CD4-positive, alpha-beta T cell (primary cell): ENCODE data around the gene TXNRD3. TPM values are rescaled to one million over a fixed set of nuclear protein-coding genes. Genes with fewer than 3 reads are reported as not detected.

Experiments used
- ATAC-seq: fragments of 200-7000 bp; cut with Tn5 transposase; one replicate; pipeline ENCODE4 v1.10.0; 2022; ENCODE audit warnings: mild to moderate bottlenecking; ENCODE audit not compliant: poor library complexity
- CTCF ChIA-PET: fragments of 350-600 bp; sonication (Branson Sonifier 250); formaldehyde crosslinking; loops from one replicate; lab custom pipeline; 2021; ENCODE audit warnings: antibody characterized with exemption, inconsistent platforms; lab: Charles Lee
- POLR2A ChIA-PET: fragments of 350-600 bp; sonication (Branson Sonifier 250); formaldehyde crosslinking; loops from one replicate; lab custom pipeline; 2021; ENCODE audit warnings: antibody characterized with exemption, inconsistent platforms; lab: Charles Lee
- DNase-seq, 14 experiments: peaks; one replicate each; pipeline ENCODE4 v3.0.0-alpha.2; 2013 to 2020; ENCODE audit warnings: mixed read lengths in 2 of 14
- H3K27ac ChIP-seq, 2 donors: one replicate each; pipeline versions ENCODE4 v1.5.1 to v1.7.0; 2013; ENCODE audit warnings: low read length in 2 of 2, low read depth in 1 of 2, mild to moderate bottlenecking in 1 of 2
- H3K27me3 ChIP-seq, 2 experiments: 1 replicate in 1 of 2; 2 replicates in 1 of 2; pipeline versions ENCODE4 v1.6.1 to v1.7.0; 2013; ENCODE audit warnings: low read length in 2 of 2, control low read depth in 1 of 2, mild to moderate bottlenecking in 1 of 2, moderate library complexity in 1 of 2; ENCODE audit not compliant: insufficient read depth in 2 of 2, control insufficient read depth in 1 of 2
- H3K36me3 ChIP-seq: one replicate; pipeline ENCODE4 v1.6.1; 2013; ENCODE audit warnings: low read length, control low read depth; ENCODE audit not compliant: insufficient read depth
- H3K4me1 ChIP-seq: one replicate; pipeline ENCODE4 v1.6.1; 2013; ENCODE audit warnings: low read length, control low read depth; ENCODE audit not compliant: insufficient read depth
- H3K4me3 ChIP-seq: one replicate; pipeline ENCODE4 v1.5.1; 2013; ENCODE audit warnings: mild to moderate bottlenecking, low read length, moderate library complexity
- H3K9me3 ChIP-seq, 2 experiments: 1 replicate in 1 of 2; 2 replicates in 1 of 2; pipeline versions ENCODE4 v1.6.1 to v1.7.0; 2013; ENCODE audit warnings: low read length in 2 of 2, mild to moderate bottlenecking in 2 of 2, control low read depth in 1 of 2, moderate library complexity in 1 of 2; ENCODE audit not compliant: control insufficient read depth in 1 of 2, insufficient read depth in 1 of 2
- H3K27ac Mint-ChIP-seq: one replicate; pipeline ENCODE4 v1.8.0; 2020; ENCODE audit warnings: mixed read lengths
- H3K27me3 Mint-ChIP-seq: one replicate; pipeline ENCODE4 v1.8.0; 2021; ENCODE audit warnings: mixed read lengths
- H3K36me3 Mint-ChIP-seq: one replicate; pipeline ENCODE4 v1.8.0; 2021; ENCODE audit warnings: low read depth, mixed read lengths
- H3K4me1 Mint-ChIP-seq: one replicate; pipeline ENCODE4 v1.8.0; 2021; ENCODE audit warnings: low read depth, mixed read lengths
- H3K4me3 Mint-ChIP-seq: one replicate; pipeline ENCODE4 v1.8.0; 2020; ENCODE audit warnings: mild to moderate bottlenecking, mixed read lengths
- H3K9me3 Mint-ChIP-seq: one replicate; pipeline ENCODE4 v1.8.0; 2020; ENCODE audit warnings: mixed read lengths
- intact Hi-C, 2 experiments: fragments of 100-400 bp; cut with DNase I in 1 of 2; cut with micrococcal nuclease in 1 of 2; formaldehyde crosslinking; loops; one replicate each; pipeline versions ENCODE4 v1.15.1 to v1.9.0; 2023 to 2025; cut with DNase I, micrococcal nuclease
- total RNA-seq, 174 experiments: library from RNA in 2 of 174; stranded (reverse) in 2 of 174; gene quantifications; one replicate each; pipeline ENCODE4 v1.2.3 and lab custom pipeline; 2021 to 2026
- TF ChIP-seq, protein P1 (sequence below): fragments of 200-600 bp; IDR thresholded peaks from one replicate; pipeline ENCODE4 v1.8.0; 2022; ENCODE audit warnings: antibody characterized with exemption, mild to moderate bottlenecking

Gene TXNRD3
- total RNA-seq, 2 experiments from 2014 or later: 1.0 to 1.5 TPM

DNA sequence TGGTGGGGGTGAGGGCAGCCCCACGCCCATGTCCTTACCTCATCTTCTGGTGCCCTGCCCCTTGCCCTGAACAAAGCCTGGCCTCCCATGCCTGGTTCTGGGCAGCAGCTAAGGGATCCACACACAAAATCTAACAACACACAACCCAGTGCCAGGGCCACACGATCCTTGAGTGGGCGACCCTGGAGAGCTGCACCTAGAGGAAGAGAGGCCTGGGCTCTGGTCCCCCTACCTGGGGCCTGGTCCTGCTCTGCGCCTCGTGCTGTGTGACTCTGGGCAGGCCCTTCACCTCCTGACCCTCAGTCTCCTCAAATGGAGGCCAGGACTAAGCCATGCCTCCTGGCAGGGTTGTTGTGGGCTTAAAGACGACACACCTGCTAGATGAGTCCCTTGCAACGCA is 76.2 kb downstream of the TXNRD3 start:
- no peak overlapping the region for H3K27ac Mint-ChIP-seq
- no peak overlapping the region for H3K4me3 Mint-ChIP-seq
- no peaks in the 10 kb centered on the region for H3K36me3 Mint-ChIP-seq
- no peaks in the 10 kb centered on the region for H3K9me3 ChIP-seq
- ATAC-seq (no peak), DNase-seq (no peak)
- POLR2A ChIA-PET: no interaction called here
- H3K4me1 Mint-ChIP-seq: no peaks in the 10 kb centered on the region
- H3K4me1 ChIP-seq: no peaks in the 10 kb centered on the region
- no peak overlapping the region for H3K27ac ChIP-seq
- no peaks in the 10 kb centered on the region for H3K27me3 ChIP-seq
- no peaks in the 10 kb centered on the region for H3K9me3 Mint-ChIP-seq
- peaks cover 11% of the 10 kb centered on the region for H3K27me3 Mint-ChIP-seq
- CTCF ChIA-PET: no interaction called here
- H3K36me3 ChIP-seq: no peaks in the 10 kb centered on the region
- H3K4me3 ChIP-seq: no peak overlapping the region
- TF ChIP-seq, protein P1, sequence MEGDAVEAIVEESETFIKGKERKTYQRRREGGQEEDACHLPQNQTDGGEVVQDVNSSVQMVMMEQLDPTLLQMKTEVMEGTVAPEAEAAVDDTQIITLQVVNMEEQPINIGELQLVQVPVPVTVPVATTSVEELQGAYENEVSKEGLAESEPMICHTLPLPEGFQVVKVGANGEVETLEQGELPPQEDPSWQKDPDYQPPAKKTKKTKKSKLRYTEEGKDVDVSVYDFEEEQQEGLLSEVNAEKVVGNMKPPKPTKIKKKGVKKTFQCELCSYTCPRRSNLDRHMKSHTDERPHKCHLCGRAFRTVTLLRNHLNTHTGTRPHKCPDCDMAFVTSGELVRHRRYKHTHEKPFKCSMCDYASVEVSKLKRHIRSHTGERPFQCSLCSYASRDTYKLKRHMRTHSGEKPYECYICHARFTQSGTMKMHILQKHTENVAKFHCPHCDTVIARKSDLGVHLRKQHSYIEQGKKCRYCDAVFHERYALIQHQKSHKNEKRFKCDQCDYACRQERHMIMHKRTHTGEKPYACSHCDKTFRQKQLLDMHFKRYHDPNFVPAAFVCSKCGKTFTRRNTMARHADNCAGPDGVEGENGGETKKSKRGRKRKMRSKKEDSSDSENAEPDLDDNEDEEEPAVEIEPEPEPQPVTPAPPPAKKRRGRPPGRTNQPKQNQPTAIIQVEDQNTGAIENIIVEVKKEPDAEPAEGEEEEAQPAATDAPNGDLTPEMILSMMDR: no peak
- intact Hi-C loops: no loop called here

DNA sequence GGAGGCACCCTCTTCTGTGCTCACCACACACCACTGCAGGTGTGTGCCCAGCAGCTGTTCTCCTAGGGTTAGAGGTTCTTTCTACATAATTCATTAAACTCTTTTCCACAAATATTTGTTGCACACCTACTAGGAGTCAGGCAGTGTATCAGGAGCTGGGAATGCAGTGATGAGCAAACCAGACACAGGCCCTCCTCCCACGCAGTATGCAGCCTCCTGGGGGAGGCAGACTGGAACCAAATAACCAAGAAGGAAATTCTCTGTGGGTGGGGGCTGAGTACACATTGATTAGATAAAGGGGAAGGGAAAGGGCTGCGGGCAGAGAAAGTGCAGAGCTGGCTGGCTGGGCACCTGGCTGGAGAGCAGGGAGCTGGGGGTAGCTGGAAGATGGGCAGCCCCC is 77.7 kb downstream of the TXNRD3 start:
- Histone ChIP-seq H3K36me3 (no peaks in the 10 kb centered on the region), H3K9me3 (no peaks in the 10 kb centered on the region), H3K27me3 (no peaks in the 10 kb centered on the region), H3K4me3 (no peak overlapping the region), H3K4me1 (no peaks in the 10 kb centered on the region), H3K27ac (no peak overlapping the region)
- intact Hi-C loops: no loop called here
- ATAC-seq: no peak
- Mint-ChIP-seq H3K36me3 (no peaks in the 10 kb centered on the region), H3K27ac (no peak overlapping the region), H3K27me3 (peaks cover 11% of the 10 kb centered on the region), H3K9me3 (no peaks in the 10 kb centered on the region), H3K4me3 (no peak overlapping the region), H3K4me1 (no peaks in the 10 kb centered on the region)
- TF ChIP-seq, protein P1: no peak
- CTCF ChIA-PET: no interaction called here
- POLR2A ChIA-PET: no interaction called here
- DNase-seq: no peak

DNA sequence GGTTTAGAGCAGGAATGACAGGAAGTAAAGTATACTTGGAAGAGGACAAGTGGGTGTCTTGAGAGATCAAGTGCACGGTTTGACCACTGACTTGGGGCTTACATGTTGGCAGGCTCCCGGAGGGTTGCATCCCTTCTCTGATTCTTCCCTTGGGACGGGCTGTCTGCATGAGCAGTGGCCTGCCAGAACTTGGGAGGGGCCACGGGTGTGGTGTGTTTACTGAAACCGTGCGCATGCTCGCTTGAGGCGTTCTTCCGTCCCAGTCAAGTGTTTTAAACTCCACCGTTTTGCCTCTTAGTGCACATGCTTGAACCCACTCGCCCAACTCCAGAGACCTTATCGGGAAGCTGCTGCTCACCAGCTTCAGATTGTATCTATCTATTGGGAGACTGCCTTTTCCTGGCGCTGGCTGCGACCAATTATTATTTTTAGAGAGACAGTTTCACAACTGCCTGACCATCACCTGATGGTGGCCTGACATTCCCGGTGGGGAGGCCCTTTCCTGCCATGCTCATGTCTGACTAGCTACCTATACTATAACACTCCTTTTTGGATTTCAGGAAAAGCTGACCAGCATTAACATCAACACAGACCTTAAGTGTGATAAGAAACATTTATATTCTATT is 81.3 kb downstream of the TXNRD3 start:
- no peak overlapping the region for H3K4me3 Mint-ChIP-seq
- Histone ChIP-seq H3K4me3 (no peak overlapping the region), H3K4me1 (no peaks in the 10 kb centered on the region), H3K27me3 (no peaks in the 10 kb centered on the region), H3K9me3 (no peaks in the 10 kb centered on the region), H3K36me3 (no peaks in the 10 kb centered on the region), H3K27ac (no peak overlapping the region)
- no peaks in the 10 kb centered on the region for H3K36me3 Mint-ChIP-seq
- POLR2A ChIA-PET: no interaction called here
- TF ChIP-seq, protein P1: no peak
- H3K4me1 Mint-ChIP-seq: no peaks in the 10 kb centered on the region
- no peaks in the 10 kb centered on the region for H3K9me3 Mint-ChIP-seq
- CTCF ChIA-PET: no interaction called here
- H3K27me3 Mint-ChIP-seq: peaks cover 11% of the 10 kb centered on the region
- ATAC-seq (no peak), DNase-seq (no peak)
- no peak overlapping the region for H3K27ac Mint-ChIP-seq
- intact Hi-C loops: no loop called here
